GM21423 (cell line): Measurements from ENCODE around the gene LPIN1.

Source experiments
- ATAC-seq: cut with Tn5 transposase; IDR thresholded peaks from one replicate; pipeline ENCODE4 v1.9.1; 2021; ENCODE audit warnings: mild to moderate bottlenecking, moderate library complexity; ENCODE audit not compliant: unreplicated experiment

The LPIN1 gene

GRCh38 chr2:11863513-11864328 is 117.3 kb downstream of the LPIN1 start:
- no peak for ATAC-seq

GRCh38 chr2:11864724-11865123 is 118.3 kb downstream of the LPIN1 start:
- ATAC-seq: no peak

DNA sequence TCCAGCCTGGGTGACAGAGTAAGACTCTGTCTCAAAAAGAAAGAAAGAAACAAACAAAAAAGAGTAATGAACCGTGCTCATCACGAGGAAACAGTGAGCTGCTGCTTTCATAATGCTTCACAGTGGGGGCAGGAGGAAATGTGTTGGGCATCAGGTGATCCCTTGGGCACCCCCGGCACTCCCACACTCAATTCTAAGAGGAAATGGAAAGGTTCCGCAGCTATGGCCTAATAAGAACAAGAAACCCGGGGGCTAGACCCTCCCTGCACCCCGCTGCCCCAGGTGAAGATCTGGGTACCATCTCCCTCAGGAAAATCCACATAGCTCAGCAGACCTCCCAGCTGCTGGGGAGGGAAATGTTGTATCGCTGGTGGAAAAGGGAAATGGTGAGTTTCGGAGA is 118.9 kb downstream of the LPIN1 start:
- ATAC-seq: no peak

- no peak for ATAC-seq
Observed at GRCh38 chr2:11865805-11866204, 119.4 kb downstream of the LPIN1 start.

DNA sequence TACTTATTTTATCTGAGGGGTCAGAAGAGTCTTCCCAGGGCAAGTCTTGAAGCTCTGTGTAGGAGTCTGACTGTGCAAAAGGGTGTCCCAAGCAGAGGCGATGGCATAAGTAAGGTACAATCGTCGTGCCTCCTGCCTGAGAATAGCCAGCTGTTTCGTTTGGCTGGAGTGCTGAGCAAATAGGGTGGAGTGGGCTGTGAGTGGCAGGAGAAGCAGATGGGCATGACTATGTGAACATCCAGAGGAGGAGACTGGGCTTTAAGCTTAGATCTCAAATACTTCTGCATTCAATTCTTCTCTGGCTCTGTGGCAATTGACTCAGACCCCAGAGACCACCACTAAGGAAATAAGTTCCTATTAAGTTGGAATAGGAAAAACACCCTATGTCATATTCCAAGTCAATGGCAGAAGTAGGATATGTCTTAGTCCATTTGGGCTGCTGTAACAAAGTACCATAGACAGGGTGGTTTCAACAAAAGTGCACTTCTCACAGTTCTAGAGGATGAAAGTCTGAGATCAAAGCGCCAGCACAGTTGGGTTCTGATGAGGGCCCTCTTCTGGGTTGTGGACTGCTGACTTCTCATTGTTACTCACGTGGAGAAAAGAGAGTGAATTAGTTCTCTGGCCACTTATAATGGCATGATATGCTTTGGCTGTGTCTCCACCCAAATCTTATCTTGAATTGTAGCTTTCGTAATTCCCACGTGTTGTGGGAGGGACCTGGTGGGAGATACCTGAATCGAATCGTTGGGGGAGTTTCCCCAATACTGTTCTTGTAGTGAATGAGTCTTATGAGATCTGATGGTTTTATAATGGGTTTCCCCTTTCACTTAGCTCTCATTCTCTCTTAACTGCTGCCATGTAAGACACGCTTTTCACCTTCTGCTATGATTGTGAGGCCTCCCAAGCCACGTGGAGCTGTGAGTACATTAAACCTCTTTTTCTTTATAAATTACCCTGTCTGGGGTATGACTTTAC is 120.2 kb downstream of the LPIN1 start:
- no peak for ATAC-seq

GRCh38 chr2:11867926-11868325 is 121.5 kb downstream of the LPIN1 start:
- no peak for ATAC-seq

- no peak for ATAC-seq
Observed at GRCh38 chr2:11869391-11869991, 123.1 kb downstream of the LPIN1 start.

- ATAC-seq: no peak
Observed at GRCh38 chr2:11870064-11870463, 123.6 kb downstream of the LPIN1 start.

GRCh38 chr2:11870584-11870983 is 124.2 kb downstream of the LPIN1 start:
- ATAC-seq: no peak

DNA sequence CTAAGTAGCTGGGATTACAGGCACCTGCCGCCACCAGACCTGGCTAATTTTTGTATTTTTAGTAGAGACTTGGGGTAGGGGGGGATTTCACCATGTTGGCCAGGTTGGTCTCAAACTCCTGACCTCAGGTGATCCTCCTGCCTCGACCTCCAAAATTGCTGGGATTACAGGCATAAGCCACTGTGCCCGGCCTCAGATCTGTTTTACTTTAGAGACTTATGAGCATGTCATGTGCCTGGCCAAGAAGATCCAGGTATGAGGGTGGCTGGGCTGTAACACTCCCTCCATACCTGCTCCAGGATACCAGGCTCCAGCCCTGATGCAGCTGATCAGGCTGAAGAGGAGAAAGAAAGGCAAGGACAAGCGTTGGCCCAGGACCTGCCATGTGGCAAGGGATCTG is 125.0 kb downstream of the LPIN1 start:
- ATAC-seq: no peak

DNA sequence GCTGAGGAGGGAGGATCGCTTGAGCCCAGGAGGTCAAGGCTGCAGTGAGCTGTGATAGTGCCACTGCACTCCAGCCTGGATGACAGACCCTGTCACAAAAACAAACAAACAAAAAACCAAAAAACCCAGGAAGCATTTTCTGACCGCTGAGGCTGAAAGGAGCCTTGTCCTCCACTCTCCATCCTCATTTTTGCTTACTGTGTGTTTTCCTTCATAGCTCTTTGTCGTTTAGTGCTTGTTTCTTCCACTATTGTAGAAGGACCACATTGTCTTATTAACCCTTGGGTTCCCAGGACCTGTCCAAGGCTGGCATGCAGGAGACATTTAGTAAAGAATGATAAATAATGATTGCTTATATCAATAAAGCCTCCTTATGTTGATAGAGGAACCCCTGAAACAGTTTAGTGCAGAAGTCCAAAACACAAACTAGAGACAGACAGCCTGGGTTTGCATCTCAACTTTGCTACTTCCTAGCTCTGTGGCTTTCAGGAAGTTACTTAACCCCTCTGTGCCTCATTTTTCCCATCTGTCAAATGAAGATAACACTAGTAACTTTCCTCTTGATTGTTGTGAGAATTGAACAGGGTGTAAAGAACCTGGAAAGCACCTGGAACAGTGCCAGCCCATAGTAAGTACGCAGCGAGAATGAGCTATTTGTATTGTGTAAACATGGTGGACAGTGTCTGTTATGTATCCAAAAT is 126.0 kb downstream of the LPIN1 start:
- ATAC-seq: no peak

- no peak for ATAC-seq
Observed at GRCh38 chr2:11872948-11873269, 126.5 kb downstream of the LPIN1 start.

DNA sequence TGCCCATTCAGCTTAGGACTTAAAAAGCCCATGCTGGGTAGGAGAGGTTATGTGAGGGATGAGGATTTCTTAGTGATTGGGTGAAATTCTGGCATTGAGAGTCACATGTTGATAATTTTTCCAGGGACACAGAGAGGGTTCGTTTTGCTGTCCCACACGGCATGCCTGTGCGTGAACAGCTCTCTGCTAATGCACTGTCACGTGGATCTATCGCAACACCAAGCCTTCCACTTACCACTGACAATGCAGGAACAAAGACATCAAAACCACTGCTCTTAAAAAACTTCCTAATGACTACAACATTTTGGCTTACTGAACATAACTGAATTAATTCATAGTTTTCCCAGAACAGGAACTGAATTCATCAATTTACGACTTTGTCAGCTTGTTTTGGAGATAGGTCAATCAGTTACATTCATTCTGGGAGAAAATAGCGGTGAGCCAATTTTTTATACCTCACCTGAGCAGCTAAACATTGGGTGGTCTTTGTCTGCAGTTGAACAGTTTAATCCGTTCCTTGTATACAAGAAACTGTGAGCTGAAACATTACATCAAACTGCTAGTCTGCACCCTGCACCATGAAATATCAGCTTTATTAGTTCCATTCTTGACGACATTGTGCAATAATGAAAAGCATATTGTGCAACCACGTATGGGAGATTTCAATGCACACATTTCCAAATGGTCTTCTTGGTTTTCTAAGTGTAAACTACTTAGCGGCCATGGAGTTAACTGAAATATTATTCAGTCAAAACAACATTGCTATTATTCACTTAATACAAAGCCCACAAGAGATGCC is 127.1 kb downstream of the LPIN1 start:
- no peak for ATAC-seq

- ATAC-seq: no peak
Observed at GRCh38 chr2:11874861-11875260, 128.4 kb downstream of the LPIN1 start.

DNA sequence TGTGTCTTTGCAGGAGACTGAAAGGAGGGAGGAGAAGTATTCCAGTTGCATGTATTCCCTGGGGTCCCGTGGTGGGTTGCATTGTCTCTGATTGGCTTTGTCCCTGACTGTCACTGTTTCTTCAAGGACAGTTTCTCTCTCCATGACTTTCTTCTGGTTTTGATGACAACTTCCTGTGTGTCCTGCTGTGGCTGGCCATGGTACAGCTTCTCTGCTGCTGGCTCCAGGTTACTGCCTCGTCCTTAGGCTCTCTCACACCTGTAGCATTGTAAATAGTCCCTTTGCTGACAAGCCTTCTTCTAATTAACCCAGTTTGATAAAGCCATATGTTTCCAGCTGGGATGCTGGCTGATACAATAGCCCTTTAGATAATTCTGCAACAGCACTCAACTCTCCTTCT is 129.0 kb downstream of the LPIN1 start:
- ATAC-seq: no peak

- ATAC-seq: no peak
Observed at GRCh38 chr2:11876436-11876835, 130.0 kb downstream of the LPIN1 start.

DNA sequence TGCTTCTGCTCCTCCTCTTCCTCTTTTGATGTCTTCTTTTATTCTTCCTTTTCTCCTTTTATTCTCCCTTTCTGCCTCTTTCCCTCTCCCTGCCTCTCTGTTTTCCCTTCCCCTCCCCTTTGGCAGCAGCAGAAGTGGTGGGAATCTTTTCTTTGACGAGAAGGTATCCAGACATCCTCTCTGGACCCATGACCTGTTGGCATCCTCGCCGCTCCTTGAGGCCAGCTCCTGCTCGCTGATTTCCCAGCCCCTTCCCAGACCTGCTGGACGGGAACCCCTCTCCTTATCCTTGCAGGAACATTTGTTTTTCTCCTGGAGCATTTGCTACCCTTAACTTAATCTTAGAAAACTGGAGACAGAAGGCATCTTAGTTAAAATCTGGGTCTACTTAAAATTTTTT is 130.5 kb downstream of the LPIN1 start:
- no peak for ATAC-seq
